ENCODE measurements around the gene TCAP. TPM values are rescaled to one million over a fixed set of nuclear protein-coding genes. Genes with fewer than 3 reads are reported as not detected.

TCAP gene
- polyA plus RNA-seq, 3 donors = 1.3 TPM; not detected in 2

DNA sequence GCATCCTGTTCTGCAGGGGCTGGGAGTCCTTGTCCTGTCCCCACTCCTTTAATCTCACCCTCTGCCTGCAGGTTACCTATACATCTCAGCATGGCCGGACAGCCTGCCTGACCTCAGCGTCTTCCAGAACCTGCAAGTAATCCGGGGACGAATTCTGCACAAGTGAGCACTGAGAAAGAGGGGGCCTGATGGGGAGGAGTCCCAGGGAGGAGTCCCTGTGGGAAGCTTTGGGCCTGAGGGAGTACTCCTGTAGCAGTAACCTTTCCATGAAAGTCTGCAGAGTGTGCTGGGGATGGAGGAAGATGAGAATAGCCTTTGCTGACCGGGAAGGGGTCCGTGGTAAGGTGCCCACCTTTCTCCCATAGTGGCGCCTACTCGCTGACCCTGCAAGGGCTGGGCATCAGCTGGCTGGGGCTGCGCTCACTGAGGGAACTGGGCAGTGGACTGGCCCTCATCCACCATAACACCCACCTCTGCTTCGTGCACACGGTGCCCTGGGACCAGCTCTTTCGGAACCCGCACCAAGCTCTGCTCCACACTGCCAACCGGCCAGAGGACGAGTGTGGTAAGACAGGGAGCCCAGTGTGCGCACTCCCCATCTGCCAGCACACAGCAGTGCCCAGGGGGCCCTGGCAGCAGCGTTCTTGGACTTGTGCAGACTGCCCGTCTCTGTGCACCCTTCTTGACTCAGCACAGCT is 50.4 kb downstream of the TCAP start:
- peaks cover 0 to 4% of the 10 kb centered on the region in 2 donors for H3K4me1 ChIP-seq (ENCODE audit: control insufficient read depth in 1 of 2, insufficient read depth in 2 of 2, low read length in 2 of 2)
- H3K9ac ChIP-seq (ENCODE audit: insufficient read depth, low read length, poor library complexity, severe bottlenecking) = no peak overlapping the region
- no peaks in the 10 kb centered on the region for H4K20me1 ChIP-seq (ENCODE audit: insufficient read depth, low read length)
- WGBS (ENCODE audit: insufficient coverage) = 91% methylated on average over 14 of the region's 18 CpGs
- no peak overlapping the region for H3K27ac ChIP-seq (ENCODE audit: low read depth in 1 of 2, low read length in 2 of 2)
- no peaks in the 10 kb centered on the region for H3K9me3 Mint-ChIP-seq
- no peaks in the 10 kb centered on the region for H3K79me2 ChIP-seq (ENCODE audit: insufficient read depth, low read length)
- DNase-seq = no peak
- peaks cover 2% of the 10 kb centered on the region for H3K4me1 Mint-ChIP-seq
- peaks cover 0 to 5% (median 2%) of the 10 kb centered on the region in 3 donors for H3K27me3 Mint-ChIP-seq (ENCODE audit: low read depth in 3 of 3)
- no peak overlapping the region for H2AFZ ChIP-seq (ENCODE audit: insufficient read depth, low read depth, low read length, poor library complexity, severe bottlenecking)
- H3K36me3 Mint-ChIP-seq = no peaks in the 10 kb centered on the region
- no peaks in the 10 kb centered on the region for H3K27me3 ChIP-seq (ENCODE audit: control insufficient read depth in 2 of 2, insufficient read depth in 2 of 2, low read length in 2 of 2)
- H3K4me3 Mint-ChIP-seq = no peak overlapping the region
- H3K36me3 ChIP-seq (replicated peaks in 1 of 2; ENCODE audit: control insufficient read depth in 1 of 2, insufficient read depth in 2 of 2, low read length in 2 of 2) = no peaks in the 10 kb centered on the region
- intact Hi-C loops (cut with micrococcal nuclease) = no loop called here
- no peak overlapping the region for H3K4me3 ChIP-seq (replicated peaks in 1 of 3; ENCODE audit: low read depth in 2 of 3, low read length in 3 of 3)
- H3K27ac Mint-ChIP-seq = no peak overlapping the region
- TF ChIP-seq, protein P1, sequence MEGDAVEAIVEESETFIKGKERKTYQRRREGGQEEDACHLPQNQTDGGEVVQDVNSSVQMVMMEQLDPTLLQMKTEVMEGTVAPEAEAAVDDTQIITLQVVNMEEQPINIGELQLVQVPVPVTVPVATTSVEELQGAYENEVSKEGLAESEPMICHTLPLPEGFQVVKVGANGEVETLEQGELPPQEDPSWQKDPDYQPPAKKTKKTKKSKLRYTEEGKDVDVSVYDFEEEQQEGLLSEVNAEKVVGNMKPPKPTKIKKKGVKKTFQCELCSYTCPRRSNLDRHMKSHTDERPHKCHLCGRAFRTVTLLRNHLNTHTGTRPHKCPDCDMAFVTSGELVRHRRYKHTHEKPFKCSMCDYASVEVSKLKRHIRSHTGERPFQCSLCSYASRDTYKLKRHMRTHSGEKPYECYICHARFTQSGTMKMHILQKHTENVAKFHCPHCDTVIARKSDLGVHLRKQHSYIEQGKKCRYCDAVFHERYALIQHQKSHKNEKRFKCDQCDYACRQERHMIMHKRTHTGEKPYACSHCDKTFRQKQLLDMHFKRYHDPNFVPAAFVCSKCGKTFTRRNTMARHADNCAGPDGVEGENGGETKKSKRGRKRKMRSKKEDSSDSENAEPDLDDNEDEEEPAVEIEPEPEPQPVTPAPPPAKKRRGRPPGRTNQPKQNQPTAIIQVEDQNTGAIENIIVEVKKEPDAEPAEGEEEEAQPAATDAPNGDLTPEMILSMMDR (IDR thresholded peaks at IDR 0.05) = no peak
- no peak overlapping the region for H3K4me2 ChIP-seq (replicated peaks; ENCODE audit: extremely low read depth, low read length, poor library complexity, severe bottlenecking)
- no peaks in the 10 kb centered on the region for H3K9me3 ChIP-seq (replicated peaks in 1 of 2; ENCODE audit: control insufficient read depth in 1 of 2, insufficient read depth in 1 of 2, low read length in 2 of 2)

Other genes starting within 250 kb of the TCAP start
- gene MED1, start 214.1 kb upstream of the TCAP start, polyA plus RNA-seq = 1 to 10 TPM; 5.0 to 9.1 (median 7.6) TPM
- gene CDK12, start 203.9 kb upstream of the TCAP start, polyA plus RNA-seq = 10 to 100 TPM in 1 of 3 donors, 1 to 10 TPM in 1, under 1 TPM in 1; 0.62 to 21.9 (median 1.3) TPM
- not detected for gene NEUROD2, start 57.4 kb upstream of the TCAP start, polyA plus RNA-seq
- under 1 TPM in 1 of 3 donors, not detected in 2; 0.05 TPM for gene PPP1R1B, start 38.4 kb upstream of the TCAP start, polyA plus RNA-seq
- 100 to 1,000 TPM in 1 of 3 donors, 10 to 100 TPM in 2; 35.1 to 114 (median 45.3) TPM for gene STARD3, start 28.2 kb upstream of the TCAP start, polyA plus RNA-seq
- not detected for gene PNMT, start 3.1 kb downstream of the TCAP start, polyA plus RNA-seq
- 10 to 100 TPM in 1 of 3 donors, 1 to 10 TPM in 2; 8.3 to 19.3 (median 9.2) TPM for gene PGAP3, start 22.7 kb downstream of the TCAP start, polyA plus RNA-seq
- gene ERBB2, start 34.7 kb downstream of the TCAP start, polyA plus RNA-seq = under 1 TPM in 2 of 3 donors, not detected in 1; 0.17 to 0.73 TPM
- 100 to 1,000 TPM in 2 of 3 donors, 10 to 100 TPM in 1; 61.7 to 141 (median 124) TPM for gene MIEN1, start 65.2 kb downstream of the TCAP start, polyA plus RNA-seq
- not detected for gene GRB7, start 72.6 kb downstream of the TCAP start, polyA plus RNA-seq
- gene IKZF3, start 199.0 kb downstream of the TCAP start, polyA plus RNA-seq = under 1 TPM; 0.05 to 0.15 (median 0.05) TPM
- gene ZPBP2, start 202.9 kb downstream of the TCAP start, polyA plus RNA-seq = not detected